ENCODE results near the gene VIL1.

The VIL1 gene

DNA sequence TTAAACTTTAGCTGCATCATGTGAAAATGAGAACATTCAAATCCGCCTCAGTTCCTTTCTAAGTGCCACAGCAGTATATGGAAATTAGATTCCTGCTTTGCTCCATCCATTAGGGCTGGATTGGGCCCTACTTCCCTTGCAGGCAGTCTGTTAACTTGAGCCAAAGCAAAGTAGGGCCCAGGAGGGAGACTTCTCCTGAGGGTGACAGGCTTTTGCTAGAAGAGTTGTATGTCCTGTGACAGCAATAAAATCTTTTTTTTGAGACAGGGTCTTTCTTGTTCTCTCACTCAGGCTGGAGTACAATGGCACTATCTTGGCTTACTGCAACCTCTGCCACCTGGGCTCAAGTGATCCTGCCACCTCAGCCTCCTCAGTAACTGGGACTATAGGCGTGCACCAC, 28.1 kb downstream of the VIL1 start:
- H3K4me3 ChIP-seq (ENCODE audit: low read depth, low read length), result no peak overlapping the region
- DNase-seq (ENCODE audit: low read depth), result no peak
- in situ Hi-C loops (cut with HindIII; ENCODE audit: low sequenced_read_pairs), result no loop called here
- TF ChIP-seq, protein P1, sequence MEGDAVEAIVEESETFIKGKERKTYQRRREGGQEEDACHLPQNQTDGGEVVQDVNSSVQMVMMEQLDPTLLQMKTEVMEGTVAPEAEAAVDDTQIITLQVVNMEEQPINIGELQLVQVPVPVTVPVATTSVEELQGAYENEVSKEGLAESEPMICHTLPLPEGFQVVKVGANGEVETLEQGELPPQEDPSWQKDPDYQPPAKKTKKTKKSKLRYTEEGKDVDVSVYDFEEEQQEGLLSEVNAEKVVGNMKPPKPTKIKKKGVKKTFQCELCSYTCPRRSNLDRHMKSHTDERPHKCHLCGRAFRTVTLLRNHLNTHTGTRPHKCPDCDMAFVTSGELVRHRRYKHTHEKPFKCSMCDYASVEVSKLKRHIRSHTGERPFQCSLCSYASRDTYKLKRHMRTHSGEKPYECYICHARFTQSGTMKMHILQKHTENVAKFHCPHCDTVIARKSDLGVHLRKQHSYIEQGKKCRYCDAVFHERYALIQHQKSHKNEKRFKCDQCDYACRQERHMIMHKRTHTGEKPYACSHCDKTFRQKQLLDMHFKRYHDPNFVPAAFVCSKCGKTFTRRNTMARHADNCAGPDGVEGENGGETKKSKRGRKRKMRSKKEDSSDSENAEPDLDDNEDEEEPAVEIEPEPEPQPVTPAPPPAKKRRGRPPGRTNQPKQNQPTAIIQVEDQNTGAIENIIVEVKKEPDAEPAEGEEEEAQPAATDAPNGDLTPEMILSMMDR (IDR thresholded peaks at IDR 0.05; ENCODE audit: low read depth, low read length, missing control alignments), result no peak

DNA sequence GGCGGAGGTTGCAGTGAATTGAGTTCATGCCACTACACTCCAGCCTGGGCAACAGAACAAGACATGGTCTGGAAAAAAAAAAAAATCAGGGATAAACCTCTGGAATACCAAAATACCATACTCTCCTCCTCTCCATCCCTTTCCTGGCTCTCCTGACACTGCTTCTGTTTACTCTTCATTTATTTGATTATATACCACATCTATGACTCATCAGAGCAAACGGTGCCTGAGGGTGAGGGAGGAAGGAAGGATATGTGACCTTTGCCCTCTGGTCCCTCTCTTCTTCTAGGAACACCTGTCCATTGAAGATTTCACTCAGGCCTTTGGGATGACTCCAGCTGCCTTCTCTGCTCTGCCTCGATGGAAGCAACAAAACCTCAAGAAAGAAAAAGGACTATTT, 30.0 kb downstream of the VIL1 start:
- no peak for DNase-seq (ENCODE audit: low read depth)
- H3K4me3 ChIP-seq (ENCODE audit: low read depth, low read length), result no peak overlapping the region
- in situ Hi-C loops (cut with HindIII; ENCODE audit: low sequenced_read_pairs), result no loop called here

DNA sequence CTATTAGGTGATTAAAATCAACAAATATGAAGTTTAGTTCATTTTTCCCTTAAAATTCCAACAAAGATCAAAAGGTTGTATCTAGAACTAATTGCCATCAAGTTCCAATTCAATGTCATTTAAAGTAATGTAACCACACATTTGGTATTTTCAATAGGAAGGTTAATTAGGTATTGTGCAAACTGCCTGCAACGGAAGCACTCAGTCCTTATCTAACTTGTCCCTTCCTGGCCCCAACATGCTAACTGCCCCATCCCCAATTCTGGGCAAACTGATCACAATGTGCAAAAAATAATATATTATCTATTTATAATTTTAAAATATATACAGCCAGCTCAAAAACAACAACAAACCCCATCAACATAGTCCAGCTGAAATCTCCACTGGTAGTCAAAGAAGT, 33.2 kb downstream of the VIL1 start:
- H3K4me3 ChIP-seq (ENCODE audit: low read depth, low read length), result no peak overlapping the region
- TF ChIP-seq, protein P1 (IDR thresholded peaks at IDR 0.05; ENCODE audit: low read depth, low read length, missing control alignments), result no peak
- in situ Hi-C loops (cut with HindIII; ENCODE audit: low sequenced_read_pairs), result no loop called here
- no peak for DNase-seq (ENCODE audit: low read depth)

More for the DNA sequence above, 30.0 kb downstream of the VIL1 start:
- TF ChIP-seq, protein P1 (IDR thresholded peaks at IDR 0.05; ENCODE audit: low read depth, low read length, missing control alignments), result no peak

DNA sequence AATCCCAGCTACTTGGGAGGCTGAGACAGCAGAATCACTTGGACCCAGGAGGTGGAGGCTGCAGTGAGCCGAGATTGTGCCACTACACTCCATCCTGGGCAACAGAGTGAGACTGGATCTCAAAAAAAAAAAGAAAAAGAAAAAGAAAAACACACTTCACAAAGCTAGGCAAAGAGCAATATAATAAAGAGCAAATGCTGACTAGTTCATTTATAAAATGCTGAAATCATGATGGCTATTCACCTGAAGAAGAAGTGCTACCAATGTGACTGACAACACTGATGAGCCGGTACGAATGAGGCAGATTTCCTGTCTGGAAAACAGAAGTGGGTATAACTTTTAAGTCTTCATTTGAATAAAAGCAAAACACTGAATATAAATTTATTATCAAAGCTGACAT, 37.9 kb downstream of the VIL1 start:
- DNase-seq (ENCODE audit: low read depth), result no peak
- no peak overlapping the region for H3K4me3 ChIP-seq (ENCODE audit: low read depth, low read length)
- TF ChIP-seq, protein P1 (IDR thresholded peaks at IDR 0.05; ENCODE audit: low read depth, low read length, missing control alignments), result no peak
- in situ Hi-C loops (cut with HindIII; ENCODE audit: low sequenced_read_pairs), result no loop called here

DNA sequence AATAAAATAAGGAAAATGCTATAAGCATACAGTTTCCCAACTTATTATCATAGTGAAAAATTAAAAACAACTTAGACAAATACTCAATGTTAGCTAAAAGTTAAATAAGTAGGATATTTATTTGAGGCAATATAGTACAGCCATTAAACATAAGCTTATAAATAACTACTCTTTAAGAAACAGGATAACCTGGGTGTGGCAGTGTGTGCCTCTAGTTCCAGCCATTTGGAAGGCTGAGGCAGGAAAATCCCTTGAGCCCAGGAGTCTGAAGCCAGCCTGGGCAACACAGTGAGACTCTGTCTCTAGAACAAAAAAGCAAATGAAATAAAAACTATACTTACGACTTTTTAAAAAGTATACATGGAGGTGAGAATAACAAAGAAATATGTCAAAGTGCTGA, 39.7 kb downstream of the VIL1 start:
- in situ Hi-C loops (cut with HindIII; ENCODE audit: low sequenced_read_pairs), result no loop called here

DNA sequence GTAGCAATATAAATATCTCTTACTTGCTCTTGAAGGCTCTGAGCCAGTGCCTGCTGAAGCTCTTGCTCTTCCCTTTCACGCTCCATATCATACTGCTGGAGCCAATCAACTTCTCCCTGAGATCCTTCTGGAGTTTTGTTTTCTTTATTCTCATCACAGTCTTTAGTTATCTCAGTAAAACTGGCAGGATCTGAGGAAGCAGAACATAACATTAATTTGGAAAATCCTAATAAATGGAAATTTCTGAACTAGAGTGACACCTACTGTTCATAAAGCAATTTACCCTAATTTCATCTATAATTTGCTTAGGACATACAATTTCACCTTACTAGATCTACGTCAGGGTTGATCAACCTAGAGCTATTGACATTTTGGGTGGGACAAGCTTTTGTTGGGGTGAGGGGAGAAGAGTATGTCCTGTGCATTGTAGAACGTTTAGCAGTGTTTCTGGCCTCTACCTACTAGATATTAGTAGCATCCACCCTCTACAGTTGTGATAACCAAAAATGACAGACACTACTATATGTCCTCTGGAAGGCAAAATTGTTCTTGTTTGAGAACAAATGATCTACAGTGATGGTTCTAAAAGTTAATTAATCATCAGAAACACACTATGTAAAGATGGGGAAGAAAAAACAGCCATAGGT, 47.2 kb downstream of the VIL1 start:
- in situ Hi-C loops (cut with HindIII; ENCODE audit: low sequenced_read_pairs), result no loop called here
- no peak overlapping the region for H3K4me3 ChIP-seq (ENCODE audit: low read depth, low read length)
- TF ChIP-seq, protein P1 (IDR thresholded peaks at IDR 0.05; ENCODE audit: low read depth, low read length, missing control alignments), result peak; percentile 29
- peak; percentile 6 for DNase-seq (ENCODE audit: low read depth)

More for the DNA sequence above, 39.7 kb downstream of the VIL1 start:
- no peak overlapping the region for H3K4me3 ChIP-seq (ENCODE audit: low read depth, low read length)
- no peak for DNase-seq (ENCODE audit: low read depth)
- TF ChIP-seq, protein P1 (IDR thresholded peaks at IDR 0.05; ENCODE audit: low read depth, low read length, missing control alignments), result no peak

All from astrocyte of the cerebellum (primary cell).